ENCODE results near the gene OLR1.

- TF ChIP-seq, protein P1, sequence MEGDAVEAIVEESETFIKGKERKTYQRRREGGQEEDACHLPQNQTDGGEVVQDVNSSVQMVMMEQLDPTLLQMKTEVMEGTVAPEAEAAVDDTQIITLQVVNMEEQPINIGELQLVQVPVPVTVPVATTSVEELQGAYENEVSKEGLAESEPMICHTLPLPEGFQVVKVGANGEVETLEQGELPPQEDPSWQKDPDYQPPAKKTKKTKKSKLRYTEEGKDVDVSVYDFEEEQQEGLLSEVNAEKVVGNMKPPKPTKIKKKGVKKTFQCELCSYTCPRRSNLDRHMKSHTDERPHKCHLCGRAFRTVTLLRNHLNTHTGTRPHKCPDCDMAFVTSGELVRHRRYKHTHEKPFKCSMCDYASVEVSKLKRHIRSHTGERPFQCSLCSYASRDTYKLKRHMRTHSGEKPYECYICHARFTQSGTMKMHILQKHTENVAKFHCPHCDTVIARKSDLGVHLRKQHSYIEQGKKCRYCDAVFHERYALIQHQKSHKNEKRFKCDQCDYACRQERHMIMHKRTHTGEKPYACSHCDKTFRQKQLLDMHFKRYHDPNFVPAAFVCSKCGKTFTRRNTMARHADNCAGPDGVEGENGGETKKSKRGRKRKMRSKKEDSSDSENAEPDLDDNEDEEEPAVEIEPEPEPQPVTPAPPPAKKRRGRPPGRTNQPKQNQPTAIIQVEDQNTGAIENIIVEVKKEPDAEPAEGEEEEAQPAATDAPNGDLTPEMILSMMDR (IDR thresholded peaks at IDR 0.05), result no peak
- no peak for TF ChIP-seq POLR2A (IDR thresholded peaks at IDR 0.05)
These were observed 25.9 kb upstream of the OLR1 start for GRCh38 chr12:10197879-10198278.

Measured in prostate gland (tissue), 2 donors.